Activated gamma-delta T cell treated with Interleukin-2 at 50 U/mL for 16 hours (primary cell): ENCODE results near the gene DR1.
"Not testable (repeated sequence)": the region's sequence is repeated elsewhere in the genome, so short reads cannot be mapped to it uniquely, and the experiment has no call there.

Experiments used
- DNase-seq: peaks from one replicate; pipeline ENCODE4 v3.0.0-alpha.2; 2020

Gene DR1

DNA sequence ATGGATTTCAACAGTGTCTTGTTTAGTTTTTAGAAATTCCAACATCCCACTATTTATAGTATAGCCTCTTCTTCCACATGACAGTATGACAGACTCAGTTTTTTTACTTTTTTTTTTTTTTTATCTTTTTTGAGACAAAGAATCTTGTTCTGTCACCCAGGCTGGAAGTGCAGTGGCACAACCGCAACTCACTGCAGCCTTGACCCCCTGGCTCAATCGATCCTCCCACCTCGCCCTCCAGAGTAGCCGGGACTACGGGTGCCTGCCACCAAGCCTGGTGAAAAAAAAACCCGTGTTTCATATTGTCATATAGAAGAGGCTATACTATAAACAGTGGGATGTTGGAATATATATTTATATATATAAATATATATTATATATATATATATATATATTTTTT lies 1.2 kb upstream of the DR1 start:
- DNase-seq, result no peak

DNA sequence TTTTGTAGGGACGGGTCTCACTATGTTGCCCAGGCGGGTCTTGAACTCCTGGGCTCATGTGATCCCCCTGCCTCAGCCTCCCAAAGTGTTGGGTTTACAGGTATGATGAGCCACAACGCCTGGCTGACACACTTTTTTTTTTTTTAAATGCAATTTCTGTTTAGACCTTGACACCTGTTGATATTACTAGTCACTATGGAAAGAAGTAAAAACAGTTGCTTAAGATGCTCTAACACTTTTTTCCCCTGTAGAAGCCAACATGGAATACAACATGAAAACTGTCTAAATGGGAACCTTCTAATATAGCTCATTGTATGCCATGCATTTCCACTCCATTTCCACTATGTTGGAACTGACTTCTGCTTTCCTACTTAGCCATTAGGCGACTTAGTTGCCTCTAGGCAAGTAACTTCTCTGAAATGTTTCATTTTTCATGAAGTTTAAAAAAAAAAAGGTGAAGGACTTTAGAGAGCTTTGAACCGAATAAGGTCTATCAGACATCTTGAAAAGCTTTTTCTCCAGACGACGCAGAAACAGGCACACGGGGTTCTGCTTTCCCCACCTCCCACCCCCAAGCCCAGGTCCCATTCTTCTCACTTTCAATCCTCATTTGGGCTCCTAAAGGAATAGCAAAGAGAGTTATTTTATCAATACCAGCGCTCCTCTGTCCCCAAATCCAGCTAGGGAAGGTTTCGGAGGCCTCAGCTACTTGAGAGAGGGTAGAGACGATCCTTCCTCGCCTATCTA lies 648 bp upstream of the DR1 start:
- no peak for DNase-seq

GRCh38 chr1:93346421-93346993 lies 800 bp downstream of the DR1 start:
- no peak for DNase-seq

DNA sequence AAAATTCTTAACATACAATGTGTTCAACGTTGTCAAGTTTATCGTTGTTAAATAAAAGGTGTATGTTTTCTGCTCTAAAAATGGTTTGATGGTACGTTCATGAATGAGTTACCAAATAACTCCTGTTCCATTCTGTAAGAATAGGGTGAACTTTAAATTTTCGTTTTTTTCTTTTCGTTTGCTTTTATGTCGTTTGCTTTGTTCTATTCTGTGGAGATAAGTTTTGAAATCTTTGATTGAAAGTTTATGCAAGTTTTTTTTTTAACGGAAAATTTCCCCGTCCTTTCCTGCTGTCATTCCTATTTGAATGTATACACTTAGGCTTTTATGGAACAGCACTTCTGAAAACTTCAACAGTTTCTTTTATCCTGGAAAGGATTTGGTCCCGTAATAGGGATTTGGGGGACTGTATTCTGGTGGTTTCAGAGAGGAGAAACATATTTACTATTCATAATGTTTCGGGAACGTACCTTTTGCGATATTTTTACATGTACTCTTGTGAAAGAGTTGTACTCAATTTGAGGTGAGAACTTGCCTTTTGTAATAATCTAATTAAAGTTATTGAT lies 1.7 kb downstream of the DR1 start:
- DNase-seq, result no peak

DNA sequence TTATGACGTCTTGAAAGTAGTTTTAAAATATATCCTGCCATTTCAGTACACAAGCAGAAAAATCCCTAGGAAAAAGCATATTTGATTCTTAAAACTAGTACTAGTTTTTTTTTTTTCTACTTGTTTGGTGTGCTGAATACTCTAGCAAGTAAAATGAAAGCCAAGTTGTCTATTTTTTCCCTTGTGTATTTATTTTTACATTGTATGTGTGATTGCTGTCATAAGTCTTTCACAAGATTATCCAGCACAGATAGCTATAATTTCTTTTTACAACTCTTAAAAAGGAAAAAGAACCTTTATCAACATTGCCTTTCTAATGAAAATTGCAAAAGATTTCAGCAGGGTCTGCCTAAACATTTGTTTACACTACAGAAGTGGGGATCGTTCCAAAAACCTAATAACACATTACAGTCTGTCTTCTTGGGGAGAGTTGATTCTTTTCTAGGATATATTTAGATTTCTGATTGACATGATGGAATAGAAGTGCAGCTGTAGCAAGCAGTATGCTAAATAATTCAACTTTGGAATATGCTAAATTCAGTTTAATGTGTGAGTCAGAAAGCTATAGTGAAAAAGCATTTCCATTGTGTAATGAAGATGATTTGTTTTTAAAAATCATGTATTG lies 2.5 kb downstream of the DR1 start:
- DNase-seq, result no peak

DNA sequence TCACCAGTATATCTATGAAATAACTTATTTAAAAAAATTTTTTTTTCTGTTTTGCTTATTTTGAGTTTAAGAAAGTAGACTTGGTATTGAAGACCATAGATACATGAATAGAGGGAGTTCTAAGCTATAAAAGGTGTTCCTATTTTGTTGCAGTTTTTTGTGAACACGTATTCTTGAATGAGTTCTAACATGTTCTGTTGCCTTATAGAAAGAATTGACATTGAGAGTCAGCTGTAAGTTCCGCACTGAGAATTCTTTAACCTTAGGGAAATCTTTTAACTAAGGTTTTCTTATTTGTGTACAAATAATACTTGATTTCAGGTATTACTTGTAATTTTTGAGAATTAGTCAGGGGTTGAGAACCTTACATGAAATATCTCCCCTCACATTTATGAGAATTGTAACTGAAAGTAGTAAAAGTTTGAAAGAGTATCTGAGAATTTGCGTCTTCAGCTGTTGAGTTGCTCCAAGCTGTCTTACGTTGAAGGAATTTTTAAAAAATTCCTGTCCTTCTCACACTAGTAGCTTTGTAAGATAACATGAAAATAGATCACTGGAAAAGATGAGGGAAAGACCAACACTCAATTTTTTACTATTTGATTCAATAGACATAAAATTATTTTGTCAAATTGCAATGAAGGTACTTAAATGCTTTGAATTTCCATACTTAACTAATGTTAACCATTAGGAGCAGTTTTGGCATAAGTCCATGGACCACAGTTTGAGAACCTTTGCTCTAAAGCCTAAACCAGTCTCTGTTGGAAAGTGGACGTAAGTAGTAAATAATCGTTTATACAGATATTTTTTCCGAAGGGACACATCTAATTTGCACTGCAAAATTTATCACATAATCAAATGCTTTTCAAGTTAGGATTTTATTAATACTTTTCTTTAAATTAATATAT lies 3.8 kb downstream of the DR1 start:
- no peak for DNase-seq

GRCh38 chr1:93350322-93350721 lies 4.6 kb downstream of the DR1 start:
- DNase-seq, result no peak

- DNase-seq, result no peak
These were observed 5.2 kb downstream of the DR1 start for GRCh38 chr1:93350875-93351274.

GRCh38 chr1:93351346-93351745 lies 5.6 kb downstream of the DR1 start:
- not testable (repeated sequence) for DNase-seq

GRCh38 chr1:93352376-93352775 lies 6.7 kb downstream of the DR1 start:
- no peak for DNase-seq

DNA sequence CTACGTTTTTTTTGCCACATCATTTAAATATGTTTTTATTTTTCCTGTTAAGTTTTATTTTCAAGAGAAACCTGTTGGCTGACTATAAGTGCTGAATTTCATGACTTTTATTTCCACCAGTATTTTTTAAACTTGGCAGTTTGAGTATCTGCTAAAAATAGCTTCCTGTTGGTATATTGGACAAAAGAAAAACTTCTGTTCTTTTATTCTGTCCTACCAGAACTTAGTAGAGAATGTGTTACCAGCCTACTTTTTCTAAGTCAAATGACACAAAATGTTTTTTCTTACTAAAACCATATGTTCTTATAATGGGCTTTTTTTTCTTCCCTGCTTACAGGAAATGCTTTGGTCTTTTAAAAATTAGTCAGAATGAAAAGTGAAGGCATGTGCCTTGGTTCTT lies 7.6 kb downstream of the DR1 start:
- no peak for DNase-seq

- DNase-seq, result no peak
These were observed 9.0 kb downstream of the DR1 start for GRCh38 chr1:93354749-93355148.

DNA sequence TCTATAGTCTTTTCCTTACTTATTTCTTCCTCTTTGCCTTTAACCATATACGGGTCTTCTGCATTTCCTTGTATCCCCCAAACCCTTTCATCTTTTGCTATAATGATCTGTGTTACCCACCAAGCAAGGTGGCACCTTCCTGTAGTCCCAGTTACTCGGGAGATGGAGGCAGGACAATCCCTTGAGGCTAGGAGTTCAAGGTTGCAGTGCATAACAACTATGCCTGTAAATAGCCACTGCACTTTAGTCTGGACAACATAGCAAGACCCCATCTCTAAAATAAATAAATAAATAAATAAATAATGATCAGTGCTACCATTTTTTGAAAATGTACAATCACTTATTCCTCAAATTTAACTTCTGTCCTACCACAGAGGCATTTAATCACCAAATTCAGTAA lies 11.5 kb downstream of the DR1 start:
- DNase-seq, result no peak

DNA sequence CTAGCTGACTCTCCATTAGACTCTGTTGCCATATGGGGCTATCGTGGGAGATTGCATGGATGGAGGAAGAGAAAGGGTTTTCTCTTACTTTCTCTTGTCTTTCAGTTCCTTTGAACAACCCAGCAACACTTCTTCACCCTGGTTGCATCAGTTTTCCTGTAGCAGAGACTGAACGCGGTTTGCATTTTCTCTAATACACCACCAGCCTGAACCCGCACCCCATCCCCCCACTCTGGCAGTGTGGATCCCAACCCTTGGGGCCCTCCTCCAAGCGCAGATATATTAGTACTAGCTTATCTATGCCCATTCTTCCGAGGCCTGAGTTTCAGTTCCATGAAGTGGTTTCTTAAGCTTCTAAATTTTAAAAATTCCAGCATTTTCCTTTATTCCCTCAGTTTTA lies 12.6 kb downstream of the DR1 start:
- DNase-seq, result no peak

DNA sequence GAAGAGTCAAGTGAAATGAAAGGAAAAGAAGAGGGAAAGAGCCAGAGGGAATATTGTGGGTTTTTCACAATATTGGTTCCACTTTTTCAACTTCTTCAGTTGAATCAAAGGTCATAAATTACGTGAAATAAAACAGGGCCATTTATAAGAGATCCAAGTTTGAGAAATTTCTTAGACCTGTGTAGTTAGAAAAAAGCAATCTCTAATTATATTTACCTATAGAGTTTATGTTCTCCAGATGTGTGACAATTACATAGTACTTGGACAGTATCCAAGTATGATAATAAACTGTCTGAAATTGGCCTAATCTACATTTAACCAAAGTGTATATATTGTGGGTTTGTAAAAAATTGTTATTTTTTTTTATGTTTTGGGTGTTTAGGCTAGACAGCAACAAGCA lies 14.4 kb downstream of the DR1 start:
- DNase-seq, result no peak

DNA sequence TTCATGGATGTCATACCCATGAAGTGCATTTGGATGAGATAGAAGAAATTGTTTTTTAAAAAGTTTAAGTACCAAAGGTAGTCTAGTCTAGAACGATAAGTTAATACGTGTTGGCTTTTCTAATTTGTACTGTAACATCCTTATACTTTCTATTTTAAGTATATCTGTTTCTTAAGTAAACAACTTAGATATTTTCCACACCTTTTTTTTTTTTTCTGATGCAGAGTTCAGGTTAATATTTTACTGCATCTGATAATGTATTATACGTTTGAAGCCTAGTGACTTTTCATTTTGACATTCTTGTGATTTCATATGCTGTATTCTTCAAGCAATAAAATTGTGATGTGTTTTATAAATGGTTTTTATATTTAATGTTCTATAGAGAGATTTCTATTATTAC lies 16.5 kb downstream of the DR1 start:
- no peak for DNase-seq

GRCh38 chr1:93365813-93366212 lies 20.1 kb downstream of the DR1 start:
- no peak for DNase-seq

- no peak for DNase-seq
These were observed 24.0 kb downstream of the DR1 start for GRCh38 chr1:93369734-93370133.

- DNase-seq, result no peak
These were observed 28.8 kb downstream of the DR1 start for GRCh38 chr1:93374334-93375106.

DNA sequence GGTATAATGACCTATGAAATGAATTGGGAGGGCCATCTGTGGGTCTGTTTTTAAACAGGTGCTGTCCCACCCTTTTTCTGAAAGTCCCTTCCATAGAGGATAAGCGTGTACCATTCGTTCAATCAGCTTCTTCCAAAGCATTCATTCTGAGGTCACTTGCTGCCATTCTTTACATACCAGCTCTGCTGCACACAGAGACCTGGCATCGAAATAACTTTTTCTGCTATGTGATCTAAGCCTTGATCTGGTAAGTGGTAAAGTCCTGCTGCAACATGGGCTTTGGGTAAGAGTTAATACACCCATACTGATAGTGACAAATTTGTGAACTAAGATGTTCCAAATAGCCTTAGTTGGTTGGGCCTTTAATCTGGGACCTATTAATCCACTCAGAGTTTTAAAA lies 38.9 kb downstream of the DR1 start:
- no peak for DNase-seq

DNA sequence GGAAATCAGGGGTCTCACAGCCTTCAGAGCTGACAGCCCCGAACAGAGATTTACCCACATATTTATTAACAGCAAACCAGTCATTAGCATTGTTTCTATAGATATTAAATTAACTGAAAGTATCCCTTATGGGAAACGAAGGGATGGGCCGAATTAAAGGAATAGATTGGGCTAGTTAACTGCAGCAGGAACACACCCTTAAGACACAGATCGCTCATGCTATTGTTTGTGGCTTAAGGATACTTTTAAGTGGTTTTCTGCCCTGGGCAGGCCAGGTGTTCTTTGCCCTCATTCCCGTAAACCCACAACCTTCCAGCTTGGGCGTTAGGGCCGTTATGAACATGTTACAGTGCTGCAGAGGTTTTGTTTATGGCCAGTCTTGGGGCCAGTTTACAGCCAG lies 40.6 kb downstream of the DR1 start:
- DNase-seq, result not testable (repeated sequence)

GRCh38 chr1:93394514-93394913 lies 48.8 kb downstream of the DR1 start:
- DNase-seq, result no peak
